ENCODE data around the gene TUBB4A.

- TF ChIP-seq CTCF (conservative IDR thresholded peaks at IDR 0.05; ENCODE audit: low read length) = peak; percentile 96
- no peak for TF ChIP-seq EZH2phosphoT487 (IDR thresholded peaks at IDR 0.05; ENCODE audit: borderline replicate concordance)
These were observed 14.7 kb upstream of the TUBB4A start for GRCh38 chr19:6516659-6517291.
